Transverse colon (tissue), 4 donors: ENCODE results near the gene XKRX. TPM values are rescaled to one million over a fixed set of nuclear protein-coding genes. Genes with fewer than 3 reads are reported as not detected.

Experiments
- DNase-seq: peaks from one replicate; pipeline ENCODE4 v3.0.0-alpha.2; 2019
- H3K27ac ChIP-seq, 4 donors: fragments of 200-600 bp; sonication (generic); 2 replicates each; pipeline ENCODE4 v1.5.1; 2016 to 2018; ENCODE audit warnings: inconsistent platforms in 4 of 4
- H3K27me3 ChIP-seq: fragments of 200-600 bp; sonication (generic); 2 replicates; pipeline ENCODE4 v1.5.1; 2017; ENCODE audit warnings: inconsistent platforms
- H3K36me3 ChIP-seq, 4 donors: fragments of 200-600 bp; sonication (generic); 2 replicates each; pipeline ENCODE4 v1.5.1; 2017 to 2019; ENCODE audit warnings: inconsistent platforms in 4 of 4
- H3K4me1 ChIP-seq, 4 donors: fragments of 200-600 bp; sonication (generic); 2 replicates each; pipeline ENCODE4 v1.5.1; 2017 to 2020; ENCODE audit warnings: inconsistent platforms in 4 of 4
- H3K4me3 ChIP-seq, 4 donors: fragments of 200-600 bp; sonication (generic); 1 replicate in 1 of 4; 2 replicates in 3 of 4; pipeline versions ENCODE4 v1.5.1 to v1.6.1; 2017 to 2019; ENCODE audit warnings: inconsistent platforms in 4 of 4
- H3K9me3 ChIP-seq, 2 donors: fragments of 200-600 bp; sonication (generic); 2 replicates each; pipeline ENCODE4 v1.5.1; 2017 to 2019; ENCODE audit warnings: inconsistent platforms in 2 of 2
- EP300 ChIP-seq: sonication (generic); formaldehyde crosslinking; IDR thresholded peaks from one replicate; pipeline ENCODE4 v1.6.1; 2017; ENCODE audit warnings: antibody characterized with exemption, low read depth
- POLR2A ChIP-seq: fragments of 450-650 bp; IDR thresholded peaks from one replicate; pipeline ENCODE4 v1.6.1; 2016; ENCODE audit warnings: antibody characterized with exemption, mild to moderate bottlenecking, moderate library complexity
- POLR2AphosphoS5 ChIP-seq, 3 donors: sonication (generic); formaldehyde crosslinking; IDR thresholded peaks; one replicate each; pipeline ENCODE4 v1.6.1; 2016; ENCODE audit warnings: antibody characterized with exemption in 3 of 3
- WGBS, 2 donors: methylation state at CpG; one replicate each; pipeline ENCODE4 v1.1.5; 2018; ENCODE audit warnings: low coverage in 1 of 2; 5-methylcytosine and 5-hydroxymethylcytosine counted together
- in situ Hi-C, 4 donors: fragments of 200-750 bp; cut with MboI; loops; one replicate each; pipeline versions ENCODE4 v1.15.0 to v1.15.1; 2017; ENCODE audit warnings: low sequenced_read_pairs in 3 of 4, low pct_ligation_motif_present in 1 of 4, low pct_unique_long_range_greater_than_20kb in 1 of 4
- intact Hi-C: fragments of 100-400 bp; cut with DNase I; formaldehyde crosslinking; loops from one replicate; pipeline ENCODE4 v1.15.1; 2023; ENCODE audit warnings: low total_unique reads
- total RNA-seq, 4 donors: library from RNA; depleted of rRNA; stranded (reverse); fragments of >200 nt; gene quantifications; one replicate each; pipeline ENCODE4 v1.1.0, GENCODE V29; 2016
- TF ChIP-seq, protein P1 (sequence below), 5 experiments: fragments of 200-600 bp in 3 of 5; fragments of 450-650 bp in 2 of 5; sonication (generic) in 3 of 5; IDR thresholded peaks; 1 replicate in 2 of 5; 2 replicates in 3 of 5; pipeline ENCODE4 v1.5.1; 2016 to 2017; ENCODE audit warnings: antibody characterized with exemption in 5 of 5, inconsistent platforms in 3 of 5, mild to moderate bottlenecking in 2 of 5, moderate library complexity in 1 of 5

Gene XKRX
- total RNA-seq, 4 donors from 2014 or later, result 1.9 to 5.9 (median 2.2) TPM

GRCh38 chrX:100915562-100915961 is 13.2 kb downstream of the XKRX start:
- in situ Hi-C loops (no loop called here), intact Hi-C loops (no loop called here)
- no peak for DNase-seq
- H3K36me3 ChIP-seq, result no peaks in the 10 kb centered on the region
- TF ChIP-seq EP300 (no peak), POLR2AphosphoS5 (IDR thresholded peaks at IDR 0.05) (no peak), POLR2A (no peak)
- TF ChIP-seq, protein P1, sequence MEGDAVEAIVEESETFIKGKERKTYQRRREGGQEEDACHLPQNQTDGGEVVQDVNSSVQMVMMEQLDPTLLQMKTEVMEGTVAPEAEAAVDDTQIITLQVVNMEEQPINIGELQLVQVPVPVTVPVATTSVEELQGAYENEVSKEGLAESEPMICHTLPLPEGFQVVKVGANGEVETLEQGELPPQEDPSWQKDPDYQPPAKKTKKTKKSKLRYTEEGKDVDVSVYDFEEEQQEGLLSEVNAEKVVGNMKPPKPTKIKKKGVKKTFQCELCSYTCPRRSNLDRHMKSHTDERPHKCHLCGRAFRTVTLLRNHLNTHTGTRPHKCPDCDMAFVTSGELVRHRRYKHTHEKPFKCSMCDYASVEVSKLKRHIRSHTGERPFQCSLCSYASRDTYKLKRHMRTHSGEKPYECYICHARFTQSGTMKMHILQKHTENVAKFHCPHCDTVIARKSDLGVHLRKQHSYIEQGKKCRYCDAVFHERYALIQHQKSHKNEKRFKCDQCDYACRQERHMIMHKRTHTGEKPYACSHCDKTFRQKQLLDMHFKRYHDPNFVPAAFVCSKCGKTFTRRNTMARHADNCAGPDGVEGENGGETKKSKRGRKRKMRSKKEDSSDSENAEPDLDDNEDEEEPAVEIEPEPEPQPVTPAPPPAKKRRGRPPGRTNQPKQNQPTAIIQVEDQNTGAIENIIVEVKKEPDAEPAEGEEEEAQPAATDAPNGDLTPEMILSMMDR (IDR thresholded peaks at IDR 0.05), result no peak
- H3K27me3 ChIP-seq, result no peaks in the 10 kb centered on the region
- no peaks in the 10 kb centered on the region for H3K4me1 ChIP-seq
- WGBS, 2 donors, result 54% methylated on average over 2 of the region's 2 CpGs; no CpG with 5 or more reads in 1 of the 2 donors
- H3K9me3 ChIP-seq, result no peaks in the 10 kb centered on the region
- no peak overlapping the region for H3K27ac ChIP-seq
- H3K4me3 ChIP-seq, result no peak overlapping the region

GRCh38 chrX:100913111-100913510 is 15.6 kb downstream of the XKRX start:
- in situ Hi-C loops (no loop called here), intact Hi-C loops (no loop called here)
- TF ChIP-seq EP300 (no peak), POLR2AphosphoS5 (IDR thresholded peaks at IDR 0.05) (no peak), POLR2A (no peak)
- TF ChIP-seq, protein P1 (IDR thresholded peaks at IDR 0.05), result no peak
- WGBS, 2 donors, result 84% methylated on average over 3 of the region's 3 CpGs; no CpG with 5 or more reads in 1 of the 2 donors
- Histone ChIP-seq H3K4me1 (no peaks in the 10 kb centered on the region), H3K27ac (no peak overlapping the region), H3K27me3 (no peaks in the 10 kb centered on the region), H3K36me3 (no peaks in the 10 kb centered on the region), H3K4me3 (no peak overlapping the region), H3K9me3 (no peaks in the 10 kb centered on the region)
- DNase-seq, result no peak

GRCh38 chrX:100911731-100912130 is 17.0 kb downstream of the XKRX start:
- DNase-seq, result no peak
- Histone ChIP-seq H3K27ac (no peak overlapping the region), H3K9me3 (no peaks in the 10 kb centered on the region), H3K36me3 (no peaks in the 10 kb centered on the region), H3K4me1 (no peaks in the 10 kb centered on the region), H3K4me3 (no peak overlapping the region), H3K27me3 (no peaks in the 10 kb centered on the region)
- TF ChIP-seq EP300, result no peak
- TF ChIP-seq POLR2AphosphoS5 (IDR thresholded peaks at IDR 0.05), result no peak
- no peak for TF ChIP-seq POLR2A
- TF ChIP-seq, protein P1 (IDR thresholded peaks at IDR 0.05), result no peak
- intact Hi-C loops (no loop called here), in situ Hi-C loops (no loop called here)
- WGBS, 2 donors, result 42% methylated on average over 1 of the region's 1 CpG; no CpG with 5 or more reads in 1 of the 2 donors

GRCh38 chrX:100905620-100906019 is 23.1 kb downstream of the XKRX start:
- Histone ChIP-seq H3K27me3 (no peaks in the 10 kb centered on the region), H3K9me3 (no peaks in the 10 kb centered on the region), H3K36me3 (no peaks in the 10 kb centered on the region), H3K4me1 (no peaks in the 10 kb centered on the region), H3K27ac (no peak overlapping the region), H3K4me3 (no peak overlapping the region)
- in situ Hi-C loops (no loop called here), intact Hi-C loops (no loop called here)
- TF ChIP-seq EP300, result no peak
- TF ChIP-seq, protein P1 (IDR thresholded peaks at IDR 0.05), result no peak
- no peak for TF ChIP-seq POLR2AphosphoS5 (IDR thresholded peaks at IDR 0.05)
- TF ChIP-seq POLR2A, result no peak
- no peak for DNase-seq
